Measurements from ENCODE around the gene PPM1M.

Gene PPM1M

GRCh38 chr3:52297242-52298148 lies 51.9 kb downstream of the PPM1M start:
- no peak for DNase-seq (ENCODE audit: low read depth)

GRCh38 chr3:52298149-52299098 lies 52.9 kb downstream of the PPM1M start:
- DNase-seq (ENCODE audit: low read depth): no peak

DNA sequence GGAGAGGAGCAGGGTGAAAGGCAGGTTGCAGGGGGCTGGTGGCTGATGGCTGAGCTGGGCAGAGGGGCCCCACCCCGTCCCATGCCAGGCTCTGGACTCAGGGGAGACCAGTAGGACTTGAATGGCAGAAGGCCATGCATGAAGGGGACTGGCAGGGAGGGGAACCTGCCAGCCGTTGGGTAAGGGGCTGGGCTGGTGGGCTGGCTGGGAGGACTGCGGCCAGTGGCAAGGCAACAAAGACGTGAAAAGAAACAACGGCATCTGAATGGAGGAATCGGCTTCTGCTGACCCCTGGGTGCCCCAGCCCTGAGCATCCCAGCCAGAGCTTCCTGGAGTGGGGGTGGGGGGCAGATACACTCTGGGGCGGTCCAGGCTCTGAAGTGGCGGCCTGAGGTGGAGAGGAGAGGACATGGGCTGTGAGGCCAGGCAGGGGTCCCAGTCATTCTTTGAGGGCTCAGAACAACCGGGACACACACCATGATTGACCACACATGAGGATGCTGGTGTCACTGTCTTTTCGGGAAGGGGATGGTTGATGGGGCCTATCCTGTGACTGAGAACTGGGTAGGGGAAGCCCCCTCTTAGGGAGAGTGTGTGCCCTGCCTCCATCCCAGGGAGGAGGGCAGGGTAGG lies 53.8 kb downstream of the PPM1M start:
- DNase-seq (ENCODE audit: low read depth): no peak

All from T-helper 22 cell (primary cell).